ENCODE measurements around the gene CEP120.

- TF ChIP-seq GATA2 (IDR thresholded peaks at IDR 0.05; ENCODE audit: low read depth, low read length) (no peak), GATA3 (IDR thresholded peaks at IDR 0.05; ENCODE audit: low read depth, low read length) (no peak)
Observed at GRCh38 chr5:123360201-123360571, 63.0 kb downstream of the CEP120 start.

Data from SH-SY5Y (cell line).